HCT116 (cell line): ENCODE data around the gene NUDT5.

Experiments
- CTCF ChIP-seq, 3 experiments: fragments of 200-600 bp in 1 of 3; sonication (generic) in 1 of 3; IDR thresholded peaks in 2 of 3; conservative IDR thresholded peaks in 1 of 3; 2 replicates each; pipeline ENCODE4 v1.5.1; 2012 to 2017; ENCODE audit warnings: low read depth in 2 of 3, low read length in 2 of 3, antibody characterized with exemption in 1 of 3, borderline replicate concordance in 1 of 3, control low read depth in 1 of 3, mild to moderate bottlenecking in 1 of 3, mixed read lengths in 1 of 3, mixed run types in 1 of 3, moderate library complexity in 1 of 3; ENCODE audit not compliant: insufficient read depth in 1 of 3
- EGR1 ChIP-seq: IDR thresholded peaks from 2 replicates; pipeline ENCODE4 v1.6.1; 2012; ENCODE audit warnings: low read depth
- ELF1 ChIP-seq: IDR thresholded peaks from 2 replicates; pipeline ENCODE4 v1.6.1; 2012; ENCODE audit warnings: low read depth, borderline replicate concordance
- POLR2A ChIP-seq: IDR thresholded peaks from 2 replicates; pipeline ENCODE4 v1.7.0; 2011; ENCODE audit warnings: borderline replicate concordance; ENCODE audit not compliant: insufficient read depth, insufficient read length; ENCODE audit errors: extremely low read depth
- RAD21 ChIP-seq: IDR thresholded peaks from 2 replicates; pipeline ENCODE4 v1.6.1; 2012; ENCODE audit warnings: low read depth, mild to moderate bottlenecking

- no peak for TF ChIP-seq POLR2A
- no peak for TF ChIP-seq RAD21
- no peak for TF ChIP-seq ELF1
- TF ChIP-seq CTCF (IDR thresholded peaks at IDR 0.05 in 2 of 3, conservative IDR thresholded peaks at IDR 0.05 in 1 of 3; ENCODE audit: borderline replicate concordance in 1 of 3, insufficient read depth in 1 of 3, low read depth in 2 of 3, low read length in 2 of 3): no peak
- TF ChIP-seq EGR1: no peak
These were observed 43.1 kb upstream of the NUDT5 start for GRCh38 chr10:12238821-12239220.
